ENCODE results near the gene RAI14.

- TF ChIP-seq POLR2A (IDR thresholded peaks at IDR 0.05; ENCODE audit: low read depth, low read length) (no peak), POLR2AphosphoS5 (IDR thresholded peaks at IDR 0.05; ENCODE audit: low read depth, low read length) (no peak), TAF1 (IDR thresholded peaks at IDR 0.05; ENCODE audit: borderline replicate concordance, low read depth, low read length) (no peak)
Measured at GRCh38 chr5:34690301-34690700, 34.2 kb downstream of the RAI14 start.

All from GM12892 (cell line).